Stimulated activated CD4-positive, alpha-beta T cell treated with anti-CD3 and anti-CD28 coated beads, Interleukin-1b, Interleukin-23, amount 100 ng/mL, for 48 hours (primary cell): ENCODE results near the gene CBL.
"Not testable (repeated sequence)": the region's sequence is repeated elsewhere in the genome, so short reads cannot be mapped to it uniquely, and the experiment has no call there.

Experiments used
- DNase-seq: peaks from one replicate; pipeline ENCODE4 v3.0.0-alpha.2; 2020

The CBL gene

DNA sequence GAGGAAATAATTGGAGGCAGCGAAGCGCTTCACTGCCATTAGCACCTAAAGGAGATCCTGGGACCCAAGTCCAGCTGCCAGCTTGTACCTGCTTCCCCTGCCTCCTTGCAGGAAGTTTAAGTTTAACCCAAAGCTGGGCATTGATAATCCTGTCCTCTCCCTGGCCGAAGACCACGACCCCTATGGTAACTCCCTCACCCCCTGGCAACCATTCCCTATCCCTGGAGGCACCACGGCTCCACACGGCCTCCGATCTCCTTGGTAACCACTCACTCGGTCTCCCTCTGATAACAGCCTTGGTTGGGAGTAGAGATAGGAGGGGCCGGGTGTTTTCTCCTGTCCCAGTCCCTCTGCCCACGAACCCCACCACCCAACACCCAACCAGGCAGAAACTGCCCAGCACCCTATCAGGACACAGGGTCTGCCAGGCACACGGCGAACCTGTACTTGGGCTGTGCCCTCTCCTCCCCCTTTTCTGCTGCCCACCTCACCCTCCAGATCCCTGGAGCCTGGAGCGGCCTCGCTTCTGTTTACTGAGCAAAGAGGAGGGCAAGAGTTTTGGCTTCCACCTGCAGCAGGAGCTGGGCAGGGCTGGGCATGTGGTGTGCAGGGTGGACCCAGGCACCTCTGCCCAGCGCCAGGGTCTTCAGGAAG is 20.0 kb upstream of the CBL start:
- no peak for DNase-seq

DNA sequence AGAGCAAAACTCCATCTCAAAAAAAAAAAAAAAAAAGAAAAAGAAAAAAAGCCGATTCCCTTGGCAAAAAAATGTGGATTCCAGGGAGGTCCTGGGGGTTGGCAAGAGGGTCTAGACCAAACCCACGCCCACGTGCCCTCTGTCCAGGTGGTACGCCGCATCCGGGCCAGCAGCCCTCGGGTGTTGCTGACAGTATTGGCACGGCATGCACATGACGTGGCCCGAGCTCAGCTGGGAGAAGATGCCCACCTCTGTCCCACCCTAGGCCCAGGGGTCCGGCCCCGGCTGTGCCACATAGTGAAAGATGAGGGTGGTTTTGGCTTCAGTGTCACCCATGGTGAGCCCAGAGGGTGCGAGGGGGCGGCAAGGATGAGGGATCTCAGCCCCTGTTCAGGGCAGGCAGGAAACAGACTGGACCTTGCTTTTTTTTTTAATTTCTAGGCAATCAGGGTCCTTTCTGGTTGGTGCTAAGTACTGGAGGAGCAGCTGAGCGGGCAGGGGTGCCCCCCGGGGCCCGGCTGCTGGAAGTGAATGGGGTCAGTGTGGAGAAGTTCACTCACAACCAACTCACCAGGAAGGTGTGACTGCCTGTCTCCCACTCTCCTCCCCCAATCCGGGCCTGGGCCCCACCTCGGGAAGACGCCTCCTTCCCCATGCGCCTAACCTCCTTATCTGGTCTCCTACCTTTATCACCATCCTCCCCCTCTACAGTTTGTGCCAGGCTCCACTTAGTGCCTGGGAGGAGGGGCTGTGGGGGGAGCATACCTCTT is 18.8 kb upstream of the CBL start:
- no peak for DNase-seq

DNA sequence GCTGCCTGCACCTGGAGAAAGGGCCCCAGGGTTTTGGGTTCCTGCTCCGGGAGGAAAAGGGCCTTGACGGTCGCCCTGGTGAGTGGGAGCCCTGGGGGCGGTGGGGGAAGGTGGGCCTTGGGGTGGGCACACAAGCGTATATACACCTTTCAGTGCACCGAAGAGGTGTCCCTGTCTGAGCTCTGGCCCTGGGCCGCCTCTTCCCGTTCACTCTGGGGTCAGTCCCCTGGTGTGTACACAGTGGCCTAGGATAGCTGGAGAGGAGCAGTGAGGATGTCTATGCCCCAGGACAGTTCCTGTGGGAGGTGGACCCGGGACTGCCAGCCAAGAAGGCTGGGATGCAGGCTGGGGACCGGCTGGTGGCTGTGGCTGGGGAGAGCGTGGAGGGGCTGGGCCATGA is 18.1 kb upstream of the CBL start:
- DNase-seq = no peak

DNA sequence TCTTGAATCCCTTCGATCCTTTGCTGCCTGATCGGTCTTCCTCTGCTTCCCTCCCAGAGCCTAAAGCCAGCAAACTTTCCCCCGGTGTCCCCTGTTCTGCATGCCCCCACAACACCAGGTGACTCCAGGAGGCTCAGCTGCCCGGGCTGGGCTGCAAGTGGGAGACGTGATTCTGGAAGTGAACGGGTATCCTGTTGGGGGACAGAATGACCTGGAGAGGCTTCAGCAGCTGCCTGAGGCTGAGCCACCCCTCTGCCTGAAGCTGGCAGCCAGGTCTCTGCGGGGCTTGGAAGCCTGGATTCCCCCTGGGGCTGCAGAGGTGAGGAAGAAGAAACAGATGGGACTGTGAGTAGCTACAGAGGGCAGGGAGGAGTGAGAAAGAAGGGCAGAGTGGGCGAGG is 17.3 kb upstream of the CBL start:
- DNase-seq = no peak

DNA sequence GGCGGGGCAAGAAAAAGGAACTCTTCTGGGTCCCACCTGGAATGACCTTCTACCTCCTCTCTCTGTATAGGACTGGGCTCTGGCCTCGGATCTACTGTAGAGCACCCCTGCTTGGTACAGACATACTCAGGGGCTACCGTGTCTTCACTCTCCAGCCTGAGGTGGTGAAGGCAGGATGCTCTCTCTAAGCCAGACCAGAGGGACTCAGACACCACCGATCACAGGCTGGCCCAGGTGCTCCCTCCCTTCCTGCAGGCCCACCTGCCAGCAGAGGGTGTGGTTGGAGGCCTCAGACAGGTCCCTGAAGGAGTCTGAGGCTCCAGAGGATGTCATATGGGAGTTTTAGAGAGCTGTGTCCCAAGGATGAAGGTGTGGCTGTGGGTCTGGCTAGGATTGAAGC is 16.7 kb upstream of the CBL start:
- no peak for DNase-seq

DNA sequence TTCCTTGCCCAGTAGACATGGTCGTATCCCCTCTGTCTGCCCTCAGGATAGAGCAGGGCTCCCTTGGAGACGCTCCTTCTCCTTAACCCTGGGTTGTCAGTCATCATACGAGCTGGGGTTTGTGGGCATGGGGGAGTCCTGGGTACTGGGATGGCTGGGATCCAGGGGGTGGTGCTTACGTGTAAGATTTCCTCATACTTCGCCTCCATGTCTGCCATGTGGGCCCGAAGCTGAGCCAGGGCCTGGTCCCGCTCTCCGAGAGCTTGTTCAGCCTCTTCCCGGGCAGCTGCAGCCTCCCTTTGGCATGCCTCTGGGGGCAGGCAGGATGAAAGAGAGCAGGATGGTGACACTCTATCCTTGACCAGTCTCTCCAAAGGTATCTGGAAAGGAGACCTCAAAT is 15.6 kb upstream of the CBL start:
- no peak for DNase-seq

DNA sequence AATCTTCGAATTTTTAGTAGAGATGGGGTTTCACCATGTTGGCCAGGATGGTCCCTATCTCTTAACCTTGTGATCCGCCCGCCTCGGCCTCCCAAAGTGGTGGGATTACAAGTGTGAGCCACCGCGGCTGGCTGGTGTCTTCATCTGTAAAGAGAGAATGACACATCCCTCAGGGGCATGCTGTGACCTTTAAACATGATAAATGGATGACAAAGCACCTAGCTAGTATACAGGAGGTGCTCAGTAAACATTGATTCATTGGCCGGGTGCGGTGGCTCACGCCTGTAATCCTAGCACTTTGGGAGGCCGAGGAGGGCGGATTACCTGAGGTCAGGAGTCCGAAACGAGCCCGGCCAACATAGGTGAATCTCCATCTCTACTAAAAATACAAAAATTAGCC is 14.9 kb upstream of the CBL start:
- DNase-seq = not testable (repeated sequence)

DNA sequence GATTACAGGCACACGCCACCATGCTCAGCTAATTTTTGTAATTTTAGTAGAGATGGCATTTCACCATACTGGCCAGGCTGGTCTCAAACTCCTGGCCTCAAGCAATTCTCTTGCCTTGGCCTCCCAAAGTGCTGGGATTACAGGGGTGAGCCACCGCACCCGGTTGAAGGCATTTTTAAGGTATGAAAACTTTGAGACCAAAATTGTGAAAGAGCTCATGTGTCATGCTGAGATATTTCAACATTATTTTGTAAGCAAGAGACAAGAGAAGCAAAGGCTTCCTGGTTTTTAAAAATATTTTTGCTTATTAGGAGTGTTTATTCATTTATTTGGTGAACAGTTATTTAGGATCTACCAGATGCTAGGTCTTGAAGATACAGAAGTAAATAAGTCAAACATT is 14.0 kb upstream of the CBL start:
- no peak for DNase-seq

DNA sequence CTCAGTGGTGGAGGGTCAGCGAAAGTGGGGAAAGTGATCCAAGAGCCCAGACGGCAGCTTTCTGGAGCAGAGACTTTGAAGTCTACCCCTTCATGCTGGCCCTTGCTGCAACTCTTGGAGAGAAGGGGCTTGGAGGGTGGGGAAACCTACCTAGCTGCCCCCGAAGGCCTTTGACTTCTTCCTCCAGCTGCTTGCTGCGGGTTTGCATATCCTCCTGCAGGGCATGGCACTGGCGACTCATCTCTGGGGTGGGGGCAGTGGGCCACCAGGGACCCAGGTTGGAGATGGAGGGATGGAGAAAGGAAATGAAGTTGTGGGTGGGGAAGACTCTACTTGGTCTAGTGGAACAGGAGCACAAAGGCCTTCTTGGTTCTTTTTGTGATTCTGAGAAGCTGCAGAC is 13.1 kb upstream of the CBL start:
- DNase-seq = no peak

DNA sequence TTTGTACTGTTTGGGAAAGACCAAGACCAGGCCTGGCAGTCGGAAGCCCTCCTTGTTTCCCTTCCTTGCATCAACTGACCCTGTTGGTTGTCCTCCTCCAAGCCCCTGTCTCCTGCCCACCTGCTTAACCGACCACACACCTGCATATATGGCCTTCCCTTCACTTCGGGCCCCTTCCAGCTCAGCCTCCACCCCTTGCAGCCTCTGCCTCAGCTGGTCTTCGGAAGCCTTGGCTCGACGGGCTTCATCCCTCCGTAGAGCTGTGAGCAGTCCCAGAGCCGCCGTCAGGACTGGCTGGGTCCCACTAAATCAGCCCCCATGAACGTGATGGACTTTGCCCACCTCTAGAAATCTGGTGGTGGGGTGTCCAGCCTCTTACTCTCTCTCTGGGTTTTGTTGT is 12.5 kb upstream of the CBL start:
- DNase-seq = no peak

DNA sequence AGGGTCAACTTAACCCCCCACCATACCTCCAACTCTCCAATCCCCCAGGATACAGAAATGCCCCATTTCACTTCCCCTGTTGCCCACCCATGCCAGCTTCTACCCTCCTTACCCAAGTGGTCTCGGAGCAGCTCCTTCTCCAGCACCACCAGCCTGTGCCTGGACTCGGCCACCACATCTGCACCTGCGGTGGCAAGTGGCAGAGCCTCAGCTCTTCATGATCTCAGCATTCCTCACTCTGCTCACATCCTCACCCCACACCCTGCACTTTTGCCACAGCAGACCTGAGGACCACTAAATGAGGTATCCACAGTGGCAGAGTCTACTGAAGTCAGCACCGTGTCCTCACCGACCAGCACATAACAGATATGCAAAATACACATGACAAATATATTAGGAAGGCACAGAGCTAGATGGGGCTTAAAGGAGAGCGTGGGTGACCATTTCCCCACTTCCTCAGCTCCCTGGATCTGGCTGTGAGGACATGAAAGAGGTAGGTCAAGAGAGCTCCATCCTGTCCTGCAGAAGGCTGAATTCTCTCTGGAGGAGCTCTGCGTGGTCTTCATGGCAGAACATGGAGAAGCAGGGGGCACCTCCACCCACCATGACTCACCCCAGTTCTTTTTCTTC is 11.2 kb upstream of the CBL start:
- DNase-seq = no peak

DNA sequence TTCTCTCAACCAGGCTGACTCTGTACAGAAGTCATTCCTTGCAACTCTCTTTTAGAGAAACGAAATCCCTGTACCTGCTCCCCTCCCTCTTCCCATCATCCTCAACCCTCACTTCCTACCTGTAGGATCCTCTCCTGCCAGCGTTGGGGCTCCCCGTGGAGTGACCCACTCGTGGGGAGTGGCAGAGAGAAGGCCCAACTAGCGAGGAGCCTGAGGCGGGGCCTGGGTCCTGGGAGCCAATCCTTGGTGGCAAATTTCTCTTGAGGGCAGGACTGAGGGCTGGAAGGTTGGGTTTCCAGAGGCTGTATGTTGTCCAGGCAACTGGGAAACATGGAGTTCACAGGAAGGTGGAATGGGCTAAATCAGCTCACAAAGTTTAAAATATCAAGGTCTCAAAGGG is 10.5 kb upstream of the CBL start:
- DNase-seq = no peak

DNA sequence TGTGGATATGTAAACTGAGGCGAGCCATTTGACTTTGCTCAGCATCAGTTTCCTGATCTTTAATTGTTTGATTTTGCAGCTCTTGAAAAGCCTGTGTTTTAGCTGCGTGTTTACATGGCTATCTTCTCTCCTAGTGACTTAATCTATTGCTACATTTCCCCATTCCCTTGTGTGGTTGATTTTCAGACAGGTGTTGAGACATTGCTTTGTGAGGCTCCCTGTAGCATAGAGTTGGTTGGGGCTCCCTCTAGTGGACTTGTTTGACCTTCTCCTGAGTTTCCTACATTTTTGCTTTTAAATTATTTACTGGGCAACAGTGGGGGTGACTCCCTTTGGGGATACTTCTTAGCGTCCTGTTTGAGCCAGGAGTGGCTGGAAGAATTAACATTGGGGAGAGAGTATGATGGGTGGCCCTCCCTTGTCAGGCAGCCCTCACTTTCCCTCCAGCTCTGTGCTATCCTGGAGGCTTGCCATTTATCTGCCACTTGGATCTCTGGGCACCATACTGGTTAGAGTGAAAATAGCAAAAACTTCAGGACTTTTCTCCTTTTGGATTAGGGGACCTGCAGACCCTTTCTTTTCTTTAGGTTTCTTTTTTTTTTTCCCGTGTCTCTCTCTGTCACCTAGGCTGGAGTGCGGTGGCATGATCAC is 9.2 kb upstream of the CBL start:
- DNase-seq = peak; percentile 60

DNA sequence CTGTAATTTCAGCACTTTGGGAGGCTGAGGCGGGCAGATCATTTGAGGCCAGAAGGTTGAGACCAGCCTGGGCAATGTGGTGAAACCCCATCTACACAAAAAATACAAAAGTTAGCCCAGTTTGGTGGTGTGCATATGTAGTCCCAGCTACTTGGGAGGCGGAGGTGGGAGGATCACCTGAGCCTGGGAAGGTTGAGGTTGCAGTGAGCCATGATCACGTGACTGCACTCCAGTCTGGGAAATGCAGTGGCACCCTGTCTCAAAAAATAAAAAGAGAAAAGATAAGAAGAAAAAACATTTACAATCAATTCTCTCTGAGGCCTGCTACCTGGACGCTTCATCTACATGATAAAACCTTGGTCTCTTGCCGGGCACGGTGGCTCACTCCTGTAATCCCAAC is 7.2 kb upstream of the CBL start:
- DNase-seq = no peak

DNA sequence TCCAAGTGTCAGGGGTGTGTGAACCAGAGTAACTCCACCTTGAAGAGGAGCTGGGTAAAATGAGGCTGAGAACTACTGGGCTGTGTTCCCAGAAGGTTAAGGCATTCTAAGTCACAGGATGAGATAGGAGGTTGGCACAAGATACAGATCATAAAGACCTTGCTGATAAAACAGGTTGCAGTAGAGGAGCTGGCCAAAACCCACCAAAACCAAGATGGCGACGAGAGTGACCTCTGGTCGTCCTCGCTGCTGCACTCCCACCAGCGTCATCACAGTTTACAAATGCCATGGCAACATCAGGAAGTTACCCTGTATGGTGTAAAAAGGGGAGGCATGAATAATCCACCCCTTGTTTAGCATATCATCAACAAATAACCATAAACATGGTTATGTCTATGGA is 4.9 kb upstream of the CBL start:
- DNase-seq = not testable (repeated sequence)

DNA sequence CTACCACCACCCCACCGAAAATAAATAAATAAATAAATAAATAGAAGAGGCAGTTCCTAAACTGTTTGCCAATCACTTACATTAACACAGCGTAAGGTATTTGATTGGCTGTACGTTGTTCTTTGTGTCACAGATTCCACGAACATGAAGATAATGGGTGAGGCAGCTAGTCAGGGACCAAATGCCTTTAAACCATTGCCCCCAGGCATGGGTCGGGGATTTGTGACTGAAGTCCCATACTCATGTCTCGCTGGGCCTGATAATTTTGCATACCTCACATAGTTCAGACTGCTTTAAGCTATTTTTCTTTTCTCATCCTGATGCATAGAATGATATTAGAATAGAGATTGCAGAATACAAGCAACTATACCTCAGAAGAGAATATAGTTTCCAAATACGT is 3.6 kb upstream of the CBL start:
- no peak for DNase-seq

DNA sequence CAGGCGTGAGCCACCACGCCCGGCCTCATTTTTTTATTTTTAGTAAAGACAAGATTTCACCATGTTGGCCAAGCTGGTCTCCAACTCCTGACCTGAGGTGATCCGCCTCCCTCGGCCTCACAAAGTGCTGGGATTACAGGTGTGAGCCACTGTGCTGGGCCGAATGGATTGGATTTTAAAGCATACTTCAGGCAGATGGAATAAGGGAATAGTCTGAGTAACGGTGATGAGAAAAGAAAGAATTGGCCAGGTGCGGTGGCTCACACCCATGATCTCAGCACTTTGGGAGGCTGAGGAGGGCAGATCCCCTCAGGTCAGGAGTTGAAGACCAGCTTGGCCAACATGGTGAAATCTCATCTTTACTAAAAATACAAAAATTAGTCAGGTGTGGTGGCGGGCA is 2.1 kb upstream of the CBL start:
- DNase-seq = no peak

DNA sequence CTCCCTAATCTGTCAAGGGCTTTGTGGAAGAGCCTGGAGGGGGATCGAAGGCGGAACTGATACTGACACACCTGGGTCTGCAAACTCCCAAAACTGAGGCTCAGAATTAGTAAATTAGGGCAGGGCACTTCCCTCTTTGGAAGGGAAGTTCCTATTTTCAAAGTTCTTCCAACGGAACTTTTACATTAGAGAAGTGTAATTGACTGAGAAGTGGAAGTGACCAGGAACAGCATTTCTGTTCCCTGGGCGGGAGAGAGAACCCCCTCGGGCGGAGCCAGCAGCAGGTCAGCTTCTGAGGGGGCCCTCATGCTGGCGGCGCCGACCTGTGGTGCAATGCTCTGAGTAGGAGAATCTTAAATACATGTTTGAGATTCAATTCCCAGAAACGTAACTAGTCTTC is 1.1 kb upstream of the CBL start:
- DNase-seq = no peak

DNA sequence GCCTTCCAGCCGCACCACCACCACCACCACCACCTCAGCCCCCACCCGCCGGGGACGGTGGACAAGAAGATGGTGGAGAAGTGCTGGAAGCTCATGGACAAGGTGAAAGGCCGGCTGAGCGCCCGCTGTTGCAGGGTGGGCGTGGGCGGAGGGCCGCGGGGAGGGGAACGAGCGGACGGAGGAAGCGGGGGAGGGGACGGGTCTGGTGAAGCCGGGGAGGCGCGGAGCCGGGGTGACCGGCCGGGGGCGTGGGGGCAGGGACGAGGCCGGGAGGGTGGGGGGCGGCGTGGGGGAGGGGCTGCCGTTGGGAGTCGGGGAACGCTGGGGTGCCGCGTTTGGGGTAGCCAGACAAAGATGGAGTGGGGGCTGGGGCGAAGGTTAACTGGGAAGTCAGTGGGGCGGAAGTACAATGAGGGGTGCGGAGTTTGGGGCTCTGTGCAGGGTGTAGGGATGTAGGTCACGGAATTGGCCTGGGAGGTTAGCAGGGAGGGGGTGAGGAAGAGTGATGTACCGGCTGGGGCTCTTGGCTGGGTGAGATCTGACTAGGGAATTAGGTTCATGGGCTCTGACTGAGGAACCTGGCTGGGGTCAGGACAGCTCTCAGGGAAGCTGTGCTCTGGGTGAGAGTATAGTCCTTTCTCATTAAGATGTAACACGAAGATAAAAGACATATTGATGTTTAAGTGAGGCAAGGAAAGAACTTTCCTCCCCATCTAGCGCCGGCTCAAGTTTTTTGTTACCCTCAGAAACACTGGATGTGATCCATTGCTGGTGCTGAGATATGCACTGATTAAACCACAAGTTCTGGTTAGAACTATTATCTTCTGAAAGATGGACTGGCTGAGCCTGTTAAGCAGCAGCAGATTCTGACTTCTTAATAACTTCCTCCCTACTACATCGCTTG is 624 bp downstream of the CBL start:
- DNase-seq = peak; percentile 43

DNA sequence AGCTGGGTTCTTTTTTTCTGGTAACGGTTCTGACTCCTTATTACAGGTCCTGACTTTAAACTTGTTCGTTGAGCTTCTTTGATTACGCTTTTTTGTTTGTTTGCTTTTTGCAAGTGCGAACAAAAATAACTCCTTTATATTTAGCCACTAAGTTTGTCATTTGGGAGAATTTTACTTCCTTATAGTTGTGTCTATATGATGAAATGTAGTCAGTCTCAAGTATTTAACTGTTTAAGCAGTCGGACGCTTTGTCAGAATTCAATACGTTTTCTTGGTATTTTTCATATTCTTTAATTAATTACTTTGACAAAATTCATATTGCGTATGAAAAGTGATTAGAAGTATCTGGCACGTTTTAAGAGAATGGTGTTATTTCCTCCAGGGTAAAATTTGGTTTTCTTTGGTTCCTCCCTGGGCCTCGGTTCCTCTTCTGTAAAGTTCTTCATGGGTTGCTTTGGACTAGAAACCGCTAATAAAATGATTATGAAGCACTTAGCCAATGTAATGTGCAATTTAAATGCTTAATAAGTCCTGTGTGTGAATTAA is 1.3 kb downstream of the CBL start:
- DNase-seq = no peak

DNA sequence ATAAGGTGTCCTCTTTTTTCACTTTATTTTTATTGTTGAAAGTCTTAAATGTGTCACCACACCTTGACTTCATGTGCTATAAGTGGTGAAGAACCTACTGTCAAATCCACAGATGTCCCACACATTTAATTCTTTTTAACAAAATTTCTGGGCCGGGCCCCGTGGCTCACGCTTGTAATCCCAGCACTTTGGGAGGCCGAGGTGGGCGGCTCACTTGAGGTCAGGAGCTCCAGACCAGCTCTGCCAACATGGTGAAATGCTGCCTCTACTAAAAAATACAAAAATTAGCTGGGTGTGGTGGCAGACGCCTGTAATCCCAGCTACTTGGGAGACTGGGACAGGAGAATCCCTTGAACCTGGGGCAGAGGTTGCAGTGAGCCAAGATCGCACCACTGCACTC is 3.0 kb downstream of the CBL start:
- no peak for DNase-seq

DNA sequence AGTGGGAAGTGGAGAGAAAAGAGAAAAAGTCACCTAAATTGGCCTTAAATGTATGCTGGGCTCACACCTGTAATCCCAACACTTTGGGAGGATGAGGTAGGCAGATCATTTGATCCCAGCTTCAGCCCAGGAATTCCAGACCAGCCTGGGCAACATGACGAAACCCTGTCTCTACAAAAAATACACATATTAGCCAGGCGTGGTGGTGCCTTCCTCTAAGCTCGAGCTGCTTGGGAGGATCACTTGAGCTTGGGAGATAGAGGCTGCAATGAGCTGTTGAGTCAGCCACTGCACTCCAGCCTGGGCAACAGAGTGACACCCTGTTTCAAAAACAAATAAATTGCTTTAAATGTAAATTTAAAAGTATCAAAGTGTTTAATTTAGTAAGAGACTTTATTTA is 3.9 kb downstream of the CBL start:
- no peak for DNase-seq
